K562 (cell line): ENCODE results near the gene AIF1L. TPM values are rescaled to one million over a fixed set of nuclear protein-coding genes. Genes with fewer than 3 reads are reported as not detected.
A peak's percentile ranks its signal among the peaks of the same experiment; 100 is the strongest.

Experiments used
- ATAC-seq: fragments of 200-7000 bp; cut with Tn5 transposase; 3 replicates; pipeline ENCODE4 v1.9.1; 2020; ENCODE audit warnings: moderate library complexity
- BruUV-seq: library from RNA; stranded (reverse); fragments of 400-500 nt; replicated peaks from 2 replicates; lab custom pipeline; 2021; lab: Mats Ljungman, UMichigan
- CTCF ChIA-PET: fragments of 300-600 bp; formaldehyde crosslinking; extraction: SDS; loops from one replicate; lab custom pipeline; 2021; ENCODE audit warnings: low intra/inter-chr PET ratio; lab: Yijun Ruan, JAX
- POLR2A ChIA-PET: fragments of 300-600, 350-650 bp; sonication (Branson Sonifier 250); formaldehyde crosslinking; extraction: SDS; loops from one replicate; lab custom pipeline; 2021; ENCODE audit warnings: antibody characterized with exemption, inconsistent platforms; lab: Yijun Ruan, JAX
- DNase-seq, 4 experiments: peaks; one replicate each; pipeline versions ENCODE4 v3.0.0 to v3.0.0-alpha.2; 2011 to 2018; ENCODE audit warnings: low spot score in 3 of 4, mixed read lengths in 3 of 4; ENCODE audit errors: extremely low read depth in 1 of 4
- FAIRE-seq: peaks from 2 replicates; lab custom pipeline; 2011; peaks lifted over from hg19 to GRCh38; lab: Jason Lieb, UNC
- H2AFZ ChIP-seq: 2 replicates; pipeline ENCODE4 v1.6.0; 2011; ENCODE audit warnings: low read depth, low read length, control low read depth, inconsistent platforms
- H3K27ac ChIP-seq: fragments of 200-600 bp; 3 replicates; pipeline ENCODE4 v1.8.0; 2011; ENCODE audit warnings: low read depth, mild to moderate bottlenecking, control low read depth, inconsistent platforms, low read length, moderate library complexity, mixed read lengths; ENCODE audit errors: extremely low read depth
- H3K27me3 ChIP-seq, 2 experiments: fragments of 300-600 bp in 1 of 2; 2 replicates in 1 of 2; 3 replicates in 1 of 2; pipeline versions ENCODE4 v1.6.0 to v1.8.0; 2011; ENCODE audit warnings: inconsistent platforms in 2 of 2, low read length in 2 of 2, mild to moderate bottlenecking in 1 of 2, mixed read lengths in 1 of 2, moderate library complexity in 1 of 2; ENCODE audit not compliant: control insufficient read depth in 2 of 2, insufficient read depth in 2 of 2
- H3K36me3 ChIP-seq: fragments of 300-600 bp; 3 replicates; pipeline ENCODE4 v1.8.0; 2011; ENCODE audit warnings: mild to moderate bottlenecking, low read length, inconsistent platforms; ENCODE audit not compliant: control insufficient read depth, insufficient read depth
- H3K4me1 ChIP-seq, 2 experiments: fragments of 200-600 bp in 1 of 2; replicated peaks in 1 of 2; 2 replicates in 1 of 2; 3 replicates in 1 of 2; pipeline versions ENCODE4 v1.5.1 to v1.8.0; 2011; ENCODE audit warnings: inconsistent platforms in 2 of 2, low read length in 2 of 2, mild to moderate bottlenecking in 1 of 2, mixed read lengths in 1 of 2, moderate library complexity in 1 of 2; ENCODE audit not compliant: control insufficient read depth in 2 of 2, insufficient read depth in 2 of 2
- H3K4me2 ChIP-seq: 2 replicates; pipeline ENCODE4 v1.6.1; 2011; ENCODE audit warnings: low read length, control low read depth, inconsistent platforms, mixed read lengths; ENCODE audit not compliant: insufficient read depth
- H3K4me3 ChIP-seq: fragments of 200-600 bp; sonication (generic), shearing (Covaris generic); 2 replicates; pipeline ENCODE4 v1.5.1; 2016; ENCODE audit warnings: control low read depth, inconsistent platforms
- H3K79me2 ChIP-seq: fragments of 200-600 bp; 3 replicates; pipeline ENCODE4 v1.8.0; 2011; ENCODE audit warnings: low read length, inconsistent platforms; ENCODE audit not compliant: control insufficient read depth, insufficient read depth
- H3K9ac ChIP-seq, 2 experiments: 2 replicates each; pipeline versions ENCODE4 v1.6.0 to v1.6.1; 2011; ENCODE audit warnings: low read depth in 2 of 2, low read length in 2 of 2, control low read depth in 1 of 2, inconsistent platforms in 1 of 2, mild to moderate bottlenecking in 1 of 2, mixed read lengths in 1 of 2; ENCODE audit not compliant: insufficient read depth in 1 of 2
- H3K9me1 ChIP-seq: one replicate; pipeline ENCODE4 v1.6.0; 2011; ENCODE audit warnings: inconsistent platforms, mild to moderate bottlenecking, low read length, moderate library complexity; ENCODE audit not compliant: control insufficient read depth, insufficient read depth
- H3K9me3 ChIP-seq: replicated peaks from 2 replicates; pipeline ENCODE4 v1.5.1; 2011; ENCODE audit warnings: low read depth, low read length, inconsistent platforms; ENCODE audit not compliant: control insufficient read depth, insufficient read depth
- H4K20me1 ChIP-seq: replicated peaks from 2 replicates; pipeline ENCODE4 v1.6.1; 2011; ENCODE audit warnings: low read length, inconsistent platforms, mixed read lengths; ENCODE audit not compliant: control insufficient read depth, insufficient read depth
- ARID1B ChIP-seq: fragments of 450-650 bp; IDR thresholded peaks from 2 replicates; pipeline ENCODE4 v1.6.1; 2016; ENCODE audit warnings: antibody characterized with exemption, mild to moderate bottlenecking, inconsistent platforms
- DPF2 ChIP-seq: fragments of 450-650 bp; IDR thresholded peaks from 2 replicates; pipeline ENCODE4 v1.6.1; 2016
- HMGXB4 ChIP-seq: sonication (generic); formaldehyde crosslinking; IDR thresholded peaks from 2 replicates; pipeline ENCODE4 v1.8.1; 2023; ENCODE audit warnings: mild to moderate bottlenecking, missing genetic modification reagents
- SREBF2 ChIP-seq: sonication (generic); formaldehyde crosslinking; IDR thresholded peaks from 2 replicates; pipeline ENCODE4 v1.4.0; 2020; ENCODE audit warnings: mild to moderate bottlenecking, missing genetic modification reagents
- SRSF3 ChIP-seq: fragments of 200-400 bp; formaldehyde crosslinking; IDR thresholded peaks from 2 replicates; pipeline ENCODE4 v1.6.1; 2016; ENCODE audit warnings: mild to moderate bottlenecking, low read length, moderate library complexity; ENCODE audit not compliant: insufficient read depth
- ZNF217 ChIP-seq: sonication (generic); formaldehyde crosslinking; IDR thresholded peaks from 2 replicates; pipeline ENCODE4 v1.8.0; 2022; ENCODE audit warnings: mild to moderate bottlenecking, missing genetic modification reagents
- ZNF239 ChIP-seq: fragments of 250-450 bp; sonication (Bioruptor Pico); IDR thresholded peaks from 2 replicates; pipeline ENCODE4 v1.4.0; 2020; ENCODE audit warnings: mild to moderate bottlenecking
- WGBS: fragments of 100-300 bp; shearing (Covaris generic); methylation state at CpG from one replicate; pipeline ENCODE4 v1.1.6; 2016; ENCODE audit warnings: low coverage, mixed read lengths; ENCODE audit not compliant: insufficient coverage; ENCODE audit errors: missing lambda C conversion rate; 5-methylcytosine and 5-hydroxymethylcytosine counted together
- in situ Hi-C: fragments of 300-500 bp; cut with MboI; formaldehyde crosslinking; loops from 4 replicates; pipeline ENCODE4 v1.15.0; 2018; ENCODE audit warnings: inconsistent platforms, mixed read lengths
- intact Hi-C: fragments of 100-400 bp; cut with micrococcal nuclease; formaldehyde crosslinking; loops from 2 replicates; pipeline ENCODE4 v1.14.2; 2022
- polyA plus RNA-seq, 8 experiments: library from polyadenylated mRNA; depleted of rRNA in 4 of 8; stranded (reverse) in 5 of 8; unstranded in 3 of 8; fragments of >200 nt; fragmentation: Nextera tagmentation in 2 of 8; fragmentation: Illumina TruSeq in 1 of 8; extraction: Ambion mirVana in 2 of 8; extraction: Trizol in 1 of 8; gene quantifications; 2 replicates each; pipeline versions ENCODE4 v1.2.1 to v1.2.3, GENCODE V29; 2011 to 2014; ENCODE audit warnings: inconsistent platforms in 1 of 8, missing spikeins in 1 of 8
- total RNA-seq, 7 experiments: library from RNA; depleted of rRNA in 6 of 7; stranded (reverse); fragments of >200 nt in 6 of 7; fragmentation: Illumina TruSeq in 2 of 7; extraction: Trizol in 2 of 7; gene quantifications; 2 replicates each; pipeline versions ENCODE4 v1.2.1 to v1.2.3, GENCODE V29; 2011 to 2021; ENCODE audit warnings: low replicate concordance in 1 of 7
- TF ChIP-seq, protein P1 (sequence below): sonication (generic); IDR thresholded peaks from 2 replicates; pipeline ENCODE4 v1.6.1; 2016
- TF ChIP-seq, protein P2 (sequence below): sonication (generic); formaldehyde crosslinking; IDR thresholded peaks from 2 replicates; pipeline ENCODE4 v1.8.1; 2023; ENCODE audit warnings: mild to moderate bottlenecking, missing genetic modification reagents
- TF ChIP-seq, protein P3 (sequence below), 2 experiments: IDR thresholded peaks; 2 replicates each; pipeline ENCODE4 v1.6.1; 2012; ENCODE audit warnings: improper control_type of control experiment in 2 of 2, low read depth in 2 of 2, low read length in 2 of 2, borderline replicate concordance in 1 of 2
- TF ChIP-seq, protein P4 (sequence below), 2 experiments: fragments of 450-650 bp in 1 of 2; sonication (generic) in 1 of 2; formaldehyde crosslinking; conservative IDR thresholded peaks; 2 replicates each; pipeline versions ENCODE4 v1.4.0 to v1.8.1; 2020 to 2022; ENCODE audit warnings: mild to moderate bottlenecking in 1 of 2, missing genetic modification reagents in 1 of 2

Gene AIF1L
- total and polyA plus RNA-seq, 9 of the 15 experiments (the other 6 are each of a cell fraction or from before 2014, with no cell fraction given): 0.34 to 9.1 (median 1.3) TPM

DNA sequence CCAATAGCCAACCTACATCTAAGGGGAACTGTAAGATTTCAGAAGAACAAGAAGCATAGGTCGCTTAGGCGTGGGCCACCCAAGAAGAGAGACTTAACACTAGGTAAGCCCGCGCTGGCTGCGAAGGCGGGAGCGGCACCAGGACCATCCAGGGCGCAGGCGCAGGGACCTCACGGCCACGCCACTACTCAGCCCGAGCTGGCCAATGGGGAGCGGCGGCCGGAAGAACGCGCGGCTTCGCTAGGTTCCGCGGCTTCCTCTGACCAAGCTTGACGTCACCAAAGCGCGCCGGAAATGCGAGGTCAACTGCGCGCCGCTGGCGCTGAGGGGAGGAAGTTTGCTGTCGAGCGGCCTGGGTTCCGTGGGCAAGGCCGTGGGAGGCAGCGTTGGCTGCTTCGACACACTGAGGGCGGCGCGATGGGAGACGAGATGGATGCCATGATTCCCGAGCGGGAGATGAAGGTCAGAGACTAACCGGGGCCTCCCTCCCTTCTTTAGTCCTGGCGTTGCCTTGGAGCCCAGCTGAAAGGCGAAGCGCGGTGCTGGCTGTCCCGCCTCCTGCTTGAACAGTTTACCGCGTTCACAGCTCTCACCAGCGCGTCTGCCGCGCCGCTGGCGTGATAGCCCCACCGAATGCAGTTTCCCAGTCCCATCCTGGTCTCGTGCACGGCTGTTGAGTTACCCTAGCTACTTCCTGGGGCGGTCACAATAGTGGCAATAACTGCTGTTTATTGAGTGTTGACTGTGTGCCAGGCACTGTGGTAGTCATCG, 29.1 kb downstream of the AIF1L start, which contains the start of gene NUP214:
NUP214 (plus strand) TSS at position 299 of the 771 bp plus-strand sequence; CDS start at position 418, 119 bp downstream.
- in situ Hi-C loops (no loop called here), intact Hi-C loops (loop anchor here (1.0 to 10.0 kb wide), 6 partner anchors 29 to 209 kb away; partner anchors contain the start of gene AIF1L)
- BruUV-seq: no TSS peak
- ATAC-seq: peak; percentile 98
- Histone ChIP-seq H2AFZ (peak within 1 kb of the TSS; percentile 86), H3K36me3 (peaks cover 46% of the 10 kb centered on the region), H3K79me2 (peaks cover 47% of the 10 kb centered on the region), H3K27me3 (peaks cover 13% of the 10 kb centered on the region in 2 experiments; a peak in 4 of 5 replicates), H4K20me1 (peaks cover 8% of the 10 kb centered on the region), H3K4me1 (peaks cover 13 to 23% of the 10 kb centered on the region in 2 experiments), H3K9me1 (peaks cover 5% of the 10 kb centered on the region), H3K4me3 (peak within 1 kb of the TSS; percentile 48), H3K4me2 (peak within 1 kb of the TSS; percentile 94), H3K27ac (peak within 1 kb of the TSS; percentile 76), H3K9me3 (no peaks in the 10 kb centered on the region), H3K9ac (peak within 1 kb of the TSS; percentile 83 to 92)
- POLR2A ChIA-PET: interaction anchor here (0.6 to 75.1 kb wide), 48 partner anchors 8 to 642 kb away, joined by 3 to 3336 read pairs (median 4); partner anchors contain the start of genes AIF1L and FAM78A
- CTCF ChIA-PET: no interaction called here
- peak; percentile 94 for FAIRE-seq
- under 1% methylated on average over 61 of the region's 61 CpGs for WGBS
- peak in 3 of 4 experiments; percentile 100 for DNase-seq
- no peak for TF ChIP-seq DPF2
- TF ChIP-seq ARID1B: no peak
- peak; percentile 100 for TF ChIP-seq HMGXB4 (CRISPR knock-in tag)
- no peak for TF ChIP-seq ZNF239 (CRISPR knock-in tag)
- TF ChIP-seq, protein P1, sequence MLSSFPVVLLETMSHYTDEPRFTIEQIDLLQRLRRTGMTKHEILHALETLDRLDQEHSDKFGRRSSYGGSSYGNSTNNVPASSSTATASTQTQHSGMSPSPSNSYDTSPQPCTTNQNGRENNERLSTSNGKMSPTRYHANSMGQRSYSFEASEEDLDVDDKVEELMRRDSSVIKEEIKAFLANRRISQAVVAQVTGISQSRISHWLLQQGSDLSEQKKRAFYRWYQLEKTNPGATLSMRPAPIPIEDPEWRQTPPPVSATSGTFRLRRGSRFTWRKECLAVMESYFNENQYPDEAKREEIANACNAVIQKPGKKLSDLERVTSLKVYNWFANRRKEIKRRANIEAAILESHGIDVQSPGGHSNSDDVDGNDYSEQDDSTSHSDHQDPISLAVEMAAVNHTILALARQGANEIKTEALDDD: no peak
- TF ChIP-seq, protein P2, sequence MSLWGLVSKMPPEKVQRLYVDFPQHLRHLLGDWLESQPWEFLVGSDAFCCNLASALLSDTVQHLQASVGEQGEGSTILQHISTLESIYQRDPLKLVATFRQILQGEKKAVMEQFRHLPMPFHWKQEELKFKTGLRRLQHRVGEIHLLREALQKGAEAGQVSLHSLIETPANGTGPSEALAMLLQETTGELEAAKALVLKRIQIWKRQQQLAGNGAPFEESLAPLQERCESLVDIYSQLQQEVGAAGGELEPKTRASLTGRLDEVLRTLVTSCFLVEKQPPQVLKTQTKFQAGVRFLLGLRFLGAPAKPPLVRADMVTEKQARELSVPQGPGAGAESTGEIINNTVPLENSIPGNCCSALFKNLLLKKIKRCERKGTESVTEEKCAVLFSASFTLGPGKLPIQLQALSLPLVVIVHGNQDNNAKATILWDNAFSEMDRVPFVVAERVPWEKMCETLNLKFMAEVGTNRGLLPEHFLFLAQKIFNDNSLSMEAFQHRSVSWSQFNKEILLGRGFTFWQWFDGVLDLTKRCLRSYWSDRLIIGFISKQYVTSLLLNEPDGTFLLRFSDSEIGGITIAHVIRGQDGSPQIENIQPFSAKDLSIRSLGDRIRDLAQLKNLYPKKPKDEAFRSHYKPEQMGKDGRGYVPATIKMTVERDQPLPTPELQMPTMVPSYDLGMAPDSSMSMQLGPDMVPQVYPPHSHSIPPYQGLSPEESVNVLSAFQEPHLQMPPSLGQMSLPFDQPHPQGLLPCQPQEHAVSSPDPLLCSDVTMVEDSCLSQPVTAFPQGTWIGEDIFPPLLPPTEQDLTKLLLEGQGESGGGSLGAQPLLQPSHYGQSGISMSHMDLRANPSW (CRISPR knock-in tag): peak; percentile 100
- TF ChIP-seq ZNF217: no peak
- TF ChIP-seq, protein P3, sequence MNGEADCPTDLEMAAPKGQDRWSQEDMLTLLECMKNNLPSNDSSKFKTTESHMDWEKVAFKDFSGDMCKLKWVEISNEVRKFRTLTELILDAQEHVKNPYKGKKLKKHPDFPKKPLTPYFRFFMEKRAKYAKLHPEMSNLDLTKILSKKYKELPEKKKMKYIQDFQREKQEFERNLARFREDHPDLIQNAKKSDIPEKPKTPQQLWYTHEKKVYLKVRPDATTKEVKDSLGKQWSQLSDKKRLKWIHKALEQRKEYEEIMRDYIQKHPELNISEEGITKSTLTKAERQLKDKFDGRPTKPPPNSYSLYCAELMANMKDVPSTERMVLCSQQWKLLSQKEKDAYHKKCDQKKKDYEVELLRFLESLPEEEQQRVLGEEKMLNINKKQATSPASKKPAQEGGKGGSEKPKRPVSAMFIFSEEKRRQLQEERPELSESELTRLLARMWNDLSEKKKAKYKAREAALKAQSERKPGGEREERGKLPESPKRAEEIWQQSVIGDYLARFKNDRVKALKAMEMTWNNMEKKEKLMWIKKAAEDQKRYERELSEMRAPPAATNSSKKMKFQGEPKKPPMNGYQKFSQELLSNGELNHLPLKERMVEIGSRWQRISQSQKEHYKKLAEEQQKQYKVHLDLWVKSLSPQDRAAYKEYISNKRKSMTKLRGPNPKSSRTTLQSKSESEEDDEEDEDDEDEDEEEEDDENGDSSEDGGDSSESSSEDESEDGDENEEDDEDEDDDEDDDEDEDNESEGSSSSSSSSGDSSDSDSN (IDR thresholded peaks at IDR 0.05; ENCODE audit: borderline replicate concordance in 1 of 2, low read depth in 2 of 2, low read length in 2 of 2): no peak
- TF ChIP-seq, protein P4, sequence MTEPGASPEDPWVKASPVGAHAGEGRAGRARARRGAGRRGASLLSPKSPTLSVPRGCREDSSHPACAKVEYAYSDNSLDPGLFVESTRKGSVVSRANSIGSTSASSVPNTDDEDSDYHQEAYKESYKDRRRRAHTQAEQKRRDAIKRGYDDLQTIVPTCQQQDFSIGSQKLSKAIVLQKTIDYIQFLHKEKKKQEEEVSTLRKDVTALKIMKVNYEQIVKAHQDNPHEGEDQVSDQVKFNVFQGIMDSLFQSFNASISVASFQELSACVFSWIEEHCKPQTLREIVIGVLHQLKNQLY (CRISPR knock-in tag; conservative IDR thresholded peaks at IDR 0.05): peak in 1 of 2 experiments; percentile 83; a peak in 2 of 4 replicates
- no peak for TF ChIP-seq SRSF3
- TF ChIP-seq SREBF2 (CRISPR knock-in tag): no peak
